ENCODE measurements around the gene MAP3K5.

Gene MAP3K5

GRCh38 chr6:136784910-136785746 lies 7.1 kb downstream of the MAP3K5 start:
- peak overlapping the region; percentile 30 for H3K4me3 ChIP-seq (ENCODE audit: low read depth, low read length)
- no peak for TF ChIP-seq CTCF (IDR thresholded peaks at IDR 0.05; ENCODE audit: borderline replicate concordance, insufficient read depth, low read depth, low read length)

- peak overlapping the region; percentile 40 for H3K4me3 ChIP-seq (ENCODE audit: low read depth, low read length)
- TF ChIP-seq CTCF (IDR thresholded peaks at IDR 0.05; ENCODE audit: borderline replicate concordance, insufficient read depth, low read depth, low read length), result no peak
Measured at GRCh38 chr6:136784271-136784664, 8.0 kb downstream of the MAP3K5 start.

- 0 out of 2 replicates have a peak, but pooled peaks have one; percentile 22 for TF ChIP-seq CTCF (IDR thresholded peaks at IDR 0.05; ENCODE audit: borderline replicate concordance, insufficient read depth, low read depth, low read length)
- peak overlapping the region; percentile 40 for H3K4me3 ChIP-seq (ENCODE audit: low read depth, low read length)
Measured at GRCh38 chr6:136783495-136784270, 8.6 kb downstream of the MAP3K5 start.

GRCh38 chr6:136783021-136783420 lies 9.3 kb downstream of the MAP3K5 start:
- H3K4me3 ChIP-seq (ENCODE audit: low read depth, low read length), result no peak overlapping the region
- TF ChIP-seq CTCF (IDR thresholded peaks at IDR 0.05; ENCODE audit: borderline replicate concordance, insufficient read depth, low read depth, low read length), result no peak

GRCh38 chr6:136782021-136782770 lies 10.1 kb downstream of the MAP3K5 start:
- H3K4me3 ChIP-seq (ENCODE audit: low read depth, low read length), result no peak overlapping the region
- TF ChIP-seq CTCF (IDR thresholded peaks at IDR 0.05; ENCODE audit: borderline replicate concordance, insufficient read depth, low read depth, low read length), result no peak

GRCh38 chr6:136780972-136781371 lies 11.3 kb downstream of the MAP3K5 start:
- no peak for TF ChIP-seq CTCF (IDR thresholded peaks at IDR 0.05; ENCODE audit: borderline replicate concordance, insufficient read depth, low read depth, low read length)
- no peak overlapping the region for H3K4me3 ChIP-seq (ENCODE audit: low read depth, low read length)

Data from GM12875 (cell line).